Glomerular visceral epithelial cell (primary cell): Measurements from ENCODE around the gene HSD17B7.
"Not testable (repeated sequence)": the region's sequence is repeated elsewhere in the genome, so short reads cannot be mapped to it uniquely, and the experiment has no call there.

ENCODE experiments used
- DNase-seq: peaks from one replicate; pipeline ENCODE4 v3.0.0-alpha.2; 2016; ENCODE audit errors: extremely low spot score

HSD17B7 gene, protein sequence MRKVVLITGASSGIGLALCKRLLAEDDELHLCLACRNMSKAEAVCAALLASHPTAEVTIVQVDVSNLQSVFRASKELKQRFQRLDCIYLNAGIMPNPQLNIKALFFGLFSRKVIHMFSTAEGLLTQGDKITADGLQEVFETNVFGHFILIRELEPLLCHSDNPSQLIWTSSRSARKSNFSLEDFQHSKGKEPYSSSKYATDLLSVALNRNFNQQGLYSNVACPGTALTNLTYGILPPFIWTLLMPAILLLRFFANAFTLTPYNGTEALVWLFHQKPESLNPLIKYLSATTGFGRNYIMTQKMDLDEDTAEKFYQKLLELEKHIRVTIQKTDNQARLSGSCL

DNA sequence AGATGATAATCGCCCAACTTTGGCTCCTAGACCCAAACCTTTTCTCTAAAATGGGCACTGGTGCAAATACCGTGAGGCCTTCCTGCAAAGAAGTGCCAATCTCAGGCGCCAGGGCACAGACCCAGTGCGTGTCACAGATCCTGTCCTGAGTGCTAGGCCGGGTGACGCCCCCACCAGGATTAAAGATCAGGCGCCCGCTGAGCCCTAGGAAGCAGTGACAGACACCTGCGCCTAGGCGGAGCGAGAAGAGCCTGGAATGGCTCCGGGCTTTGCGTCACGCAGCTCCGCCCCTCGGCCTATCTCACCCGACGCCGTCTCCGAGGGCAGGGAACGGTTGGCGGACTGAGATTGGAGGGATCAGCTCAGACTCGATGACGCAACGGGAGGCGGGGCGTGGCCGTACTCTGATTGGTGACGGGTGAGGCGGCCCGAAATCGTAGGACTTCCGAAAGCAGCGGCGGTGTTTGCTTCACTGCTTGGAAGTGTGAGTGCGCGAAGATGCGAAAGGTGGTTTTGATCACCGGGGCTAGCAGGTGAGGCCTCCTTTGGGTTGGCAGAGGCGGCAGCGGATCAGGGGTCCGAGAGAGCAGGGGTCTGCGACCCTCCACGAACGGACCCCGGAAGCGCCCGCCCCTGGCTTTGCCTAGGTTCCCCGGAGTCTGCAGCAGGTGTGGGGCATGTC lies at the start of gene HSD17B7:
HSD17B7 (plus strand) TSS at position 400 of the 682 bp plus-strand sequence; CDS start at position 499, 99 bp downstream.
- DNase-seq = peak; percentile 69

DNA sequence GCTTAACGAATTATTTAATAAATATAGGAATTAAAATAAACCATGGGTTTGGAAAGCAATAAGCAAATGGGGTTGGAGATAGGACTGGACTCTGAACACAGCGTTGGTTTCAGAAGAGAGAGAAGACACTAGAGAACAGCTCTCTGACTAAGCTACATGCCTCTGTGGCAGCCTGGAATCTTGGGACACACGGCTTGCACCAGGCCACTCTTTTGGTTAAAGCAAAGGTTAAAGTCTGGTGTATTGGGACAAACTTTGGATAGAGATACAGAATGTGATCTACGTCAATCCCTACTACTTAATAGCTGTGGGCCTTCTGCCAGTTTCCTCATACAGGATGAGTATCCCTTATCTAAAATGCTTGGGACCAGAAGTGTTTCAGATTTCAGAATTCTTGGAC lies 49.7 kb upstream of the HSD17B7 start:
- no peak for DNase-seq

DNA sequence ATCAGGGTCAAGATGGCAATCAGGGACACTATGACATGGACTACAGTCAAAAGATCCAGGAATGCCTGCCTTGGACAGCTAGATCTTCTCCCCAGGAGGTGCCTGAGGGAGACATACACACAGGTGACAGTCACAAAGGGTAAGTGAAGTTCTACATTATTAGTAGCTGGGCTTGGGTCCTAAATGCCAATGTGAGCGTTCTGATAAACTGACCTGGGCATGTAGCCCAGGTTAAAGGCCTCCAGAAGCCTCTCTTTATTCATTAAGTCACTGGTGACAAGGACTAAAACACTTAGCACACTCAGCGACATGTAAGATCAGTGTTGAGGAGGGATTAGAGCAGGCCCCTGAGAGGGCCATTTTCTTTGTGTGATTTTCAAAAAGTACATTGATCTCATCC lies 48.9 kb upstream of the HSD17B7 start:
- no peak for DNase-seq

DNA sequence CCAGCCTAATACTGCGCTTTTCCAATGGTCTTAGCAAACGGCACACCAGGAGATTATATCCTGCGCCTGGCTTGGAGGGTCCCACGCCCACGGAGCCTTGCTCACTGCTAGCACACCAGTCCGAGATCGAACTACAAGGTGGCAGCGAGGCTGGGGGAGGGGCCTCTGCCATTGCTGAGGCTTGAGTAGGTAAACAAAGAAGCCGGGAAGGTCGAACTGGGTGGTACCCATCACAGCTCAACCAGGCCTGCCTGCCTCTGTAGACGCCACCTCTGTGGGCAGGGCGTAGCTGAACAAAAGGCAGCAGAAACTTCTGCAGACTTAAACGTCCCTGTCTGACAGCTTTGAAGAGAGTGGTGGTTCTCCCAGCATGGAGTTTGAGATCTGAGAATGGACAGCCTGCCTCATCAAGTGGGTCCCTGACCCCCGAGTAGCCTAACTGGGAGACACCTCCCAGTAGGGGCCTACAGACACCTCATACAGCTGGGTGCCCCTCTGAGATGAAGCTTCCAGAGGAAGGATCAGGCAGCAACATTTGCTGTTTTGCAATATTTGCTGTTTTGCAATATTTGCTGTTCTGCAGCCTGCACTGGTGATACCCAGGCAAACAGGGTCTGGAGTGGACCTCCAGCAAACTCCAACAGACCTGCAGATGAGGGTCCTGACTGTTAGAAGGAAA lies 44.1 kb upstream of the HSD17B7 start:
- DNase-seq = not testable (repeated sequence)

DNA sequence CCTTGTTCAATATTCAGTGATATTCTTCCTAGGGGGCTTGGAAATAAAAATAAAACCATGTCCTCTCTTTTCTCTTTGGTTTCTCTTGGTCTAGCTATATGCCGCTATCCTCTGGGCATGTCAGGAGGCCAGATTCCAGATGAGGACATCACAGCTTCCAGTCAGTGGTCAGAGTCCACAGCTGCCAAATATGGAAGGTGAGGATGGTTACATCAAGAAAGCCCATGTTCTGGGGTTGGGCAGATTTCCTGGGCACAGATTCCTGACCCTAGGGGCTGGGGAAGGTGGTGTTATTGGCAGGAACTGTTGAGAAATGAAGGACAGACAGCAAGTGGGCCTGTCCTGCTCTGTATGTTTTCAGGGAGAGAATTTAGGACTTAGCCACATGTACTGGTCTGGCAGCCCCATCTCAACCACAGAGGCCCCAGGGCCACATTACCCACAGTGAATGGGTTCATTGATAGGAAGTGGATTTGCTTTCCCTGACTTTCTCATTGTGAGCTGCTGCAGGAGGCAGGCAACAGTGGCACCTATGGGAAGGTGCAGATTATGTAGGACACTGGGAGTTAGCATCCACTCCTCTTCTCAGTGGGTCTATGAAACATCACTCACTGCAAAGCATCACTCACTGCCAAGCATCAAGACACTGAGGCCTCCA lies 37.4 kb upstream of the HSD17B7 start:
- DNase-seq = no peak

DNA sequence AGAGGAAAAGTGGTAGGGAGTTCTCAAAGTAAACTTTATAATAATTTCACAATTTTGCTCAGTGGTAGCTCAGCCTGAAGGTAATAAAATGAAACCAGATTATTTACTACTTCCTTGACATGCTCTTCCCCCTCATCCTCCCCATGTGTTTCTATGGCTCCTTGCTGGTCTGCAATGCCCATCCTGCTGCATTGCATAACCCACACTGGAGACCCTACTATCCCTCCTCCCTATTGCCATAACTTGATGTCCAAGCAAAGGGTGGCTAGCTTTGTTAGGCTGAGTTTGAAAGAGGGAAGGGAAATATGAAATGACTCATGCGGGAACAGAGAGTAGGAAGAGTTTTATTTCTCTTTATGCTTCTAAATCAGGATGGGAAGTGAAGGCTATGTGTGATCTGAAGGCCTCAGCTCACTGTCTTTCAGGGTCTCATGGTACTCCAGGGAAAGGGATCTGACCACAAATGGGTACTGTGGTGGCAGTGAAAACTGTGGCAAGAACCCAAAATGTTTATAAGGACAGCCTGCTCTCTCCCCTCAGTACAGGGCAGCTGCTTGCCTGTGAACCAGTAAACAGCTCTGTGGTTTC lies 36.4 kb upstream of the HSD17B7 start:
- DNase-seq = no peak

DNA sequence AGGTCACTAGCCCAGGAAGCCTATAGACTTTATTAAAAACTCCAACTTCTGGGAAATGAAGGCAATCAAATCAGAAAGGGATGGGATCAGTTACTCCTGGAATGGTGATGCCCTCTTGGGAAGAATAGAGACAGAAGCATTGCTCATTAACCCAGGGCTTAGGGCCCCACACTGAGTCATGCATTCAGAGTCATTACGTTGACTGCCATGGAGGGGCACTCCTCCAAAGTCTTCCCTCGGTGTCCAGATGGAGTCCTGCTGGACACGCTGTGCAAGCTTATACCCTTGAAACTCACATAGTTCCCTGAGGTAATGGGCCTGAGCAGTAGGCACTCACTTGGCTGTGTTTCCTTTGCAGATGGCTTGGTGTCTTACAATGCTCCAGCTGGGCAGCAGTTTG lies 35.2 kb upstream of the HSD17B7 start:
- DNase-seq = no peak

DNA sequence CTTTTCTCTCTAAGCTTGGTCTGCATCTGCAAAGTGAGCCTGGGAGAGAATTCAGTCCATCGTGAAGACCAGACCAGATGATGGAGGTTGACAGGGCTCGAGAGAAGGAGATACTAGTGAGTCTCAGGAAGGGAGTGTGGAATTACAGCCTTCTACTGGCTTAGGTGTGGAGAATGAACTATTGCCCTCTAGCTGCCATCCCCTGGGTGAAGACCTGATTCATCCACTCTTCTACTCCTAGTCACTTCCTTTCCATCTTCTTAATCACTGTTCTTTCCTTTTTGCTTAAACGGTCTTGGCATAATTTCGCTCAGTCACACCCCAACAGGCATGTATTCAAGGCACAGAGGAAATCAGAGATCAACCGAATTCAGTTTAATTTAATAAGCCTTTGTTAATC lies 34.0 kb upstream of the HSD17B7 start:
- DNase-seq = no peak

DNA sequence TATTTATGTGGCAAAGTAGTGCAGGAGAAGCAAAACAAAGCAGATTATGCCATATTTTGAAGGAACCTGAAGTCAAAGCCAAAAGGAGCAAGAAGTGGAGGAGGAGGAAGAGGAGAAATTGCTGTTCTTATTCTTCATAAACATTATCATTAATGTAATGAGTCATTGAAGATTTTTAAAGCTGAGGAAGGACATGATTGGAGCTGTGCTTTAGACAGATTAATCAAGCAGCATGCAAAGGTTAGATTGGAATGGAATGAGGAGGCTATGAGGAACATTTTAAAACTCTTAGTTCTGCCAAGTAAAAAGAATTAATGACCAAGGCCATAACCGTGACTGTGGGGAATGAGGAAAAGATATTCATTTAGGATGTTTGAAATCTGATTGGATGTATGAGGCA lies 33.0 kb upstream of the HSD17B7 start:
- DNase-seq = no peak

DNA sequence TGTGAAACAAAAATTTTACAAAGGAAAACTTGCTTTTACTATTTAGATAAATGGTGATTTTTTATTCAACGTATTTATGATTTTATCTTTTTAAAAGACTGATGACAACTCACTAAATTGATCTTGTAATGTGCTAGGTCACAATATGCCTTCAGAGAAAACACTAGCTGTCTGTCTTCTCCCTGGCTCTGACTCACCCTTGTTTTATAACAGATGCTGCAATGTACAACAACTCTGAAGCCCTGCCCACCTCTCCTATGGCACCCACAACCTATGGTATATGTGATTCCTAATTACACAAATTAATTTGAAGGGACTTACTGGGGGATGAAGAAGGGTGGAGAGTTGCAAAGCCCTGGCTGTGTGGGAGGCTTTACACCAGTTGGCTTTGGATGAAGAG lies 24.7 kb upstream of the HSD17B7 start:
- no peak for DNase-seq

DNA sequence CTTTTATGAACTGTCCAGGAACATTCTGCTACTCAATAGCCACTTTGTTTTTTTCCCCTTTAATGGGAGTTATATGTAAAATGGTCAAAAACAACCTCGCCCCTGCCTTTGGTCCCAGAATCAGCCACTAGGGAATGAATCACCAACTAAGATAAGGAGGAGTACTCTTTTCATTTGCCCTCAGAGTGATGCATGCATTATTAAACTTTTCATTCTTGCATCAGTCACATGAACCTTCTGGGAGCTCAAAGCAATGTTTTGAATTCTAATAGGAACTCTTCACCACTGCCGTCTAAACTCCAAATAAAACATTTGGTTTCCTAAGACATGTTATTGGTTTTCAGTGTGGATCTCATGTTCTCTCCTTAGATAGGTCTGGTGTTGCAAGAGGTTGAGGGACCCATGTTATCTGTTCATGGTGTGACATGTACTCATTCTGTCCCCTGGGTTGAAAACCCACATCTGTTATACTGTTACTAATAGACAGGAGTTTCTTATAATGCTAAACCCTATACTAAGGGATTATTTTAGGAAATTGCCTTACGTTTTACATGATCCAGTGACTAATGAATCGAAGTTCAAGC lies 17.8 kb upstream of the HSD17B7 start:
- DNase-seq = no peak

DNA sequence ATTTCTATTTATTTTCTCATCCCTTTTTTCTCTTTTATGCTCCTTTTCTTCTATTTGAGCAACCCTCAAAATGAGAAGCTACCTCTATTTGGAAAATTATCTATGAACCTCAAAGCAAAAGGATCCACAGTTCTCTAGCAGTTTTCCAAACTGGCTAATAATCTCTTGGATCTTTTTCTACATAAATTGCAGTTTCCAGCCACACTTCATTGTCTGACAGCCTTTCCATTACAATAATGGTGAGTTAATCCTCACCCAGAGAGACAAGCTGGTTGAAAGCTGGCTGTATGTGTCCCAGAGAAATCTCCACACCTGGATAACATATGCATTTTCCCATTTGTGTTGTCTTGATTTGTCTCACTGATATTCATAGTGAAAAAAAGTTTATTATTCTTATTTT lies 16.5 kb upstream of the HSD17B7 start:
- DNase-seq = no peak

DNA sequence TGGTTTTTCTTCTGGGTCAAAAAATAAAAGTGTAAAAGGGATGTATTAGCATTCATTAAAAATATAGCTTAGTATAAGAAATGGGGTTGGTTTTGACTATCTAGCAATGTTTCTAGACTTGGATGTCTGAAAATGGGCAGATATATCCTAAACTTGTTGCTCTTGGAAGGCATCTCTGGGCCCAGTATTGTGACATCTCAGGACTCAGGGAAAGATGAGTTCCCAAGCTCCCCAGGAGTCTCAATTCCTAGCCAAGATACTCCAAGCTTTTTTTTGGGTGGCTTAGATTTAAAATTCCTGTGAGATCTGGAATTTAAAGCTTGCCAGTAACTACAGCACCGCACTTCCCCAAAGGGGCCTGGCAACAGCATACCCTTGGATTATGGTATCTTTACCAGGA lies 11.5 kb upstream of the HSD17B7 start:
- DNase-seq = no peak

DNA sequence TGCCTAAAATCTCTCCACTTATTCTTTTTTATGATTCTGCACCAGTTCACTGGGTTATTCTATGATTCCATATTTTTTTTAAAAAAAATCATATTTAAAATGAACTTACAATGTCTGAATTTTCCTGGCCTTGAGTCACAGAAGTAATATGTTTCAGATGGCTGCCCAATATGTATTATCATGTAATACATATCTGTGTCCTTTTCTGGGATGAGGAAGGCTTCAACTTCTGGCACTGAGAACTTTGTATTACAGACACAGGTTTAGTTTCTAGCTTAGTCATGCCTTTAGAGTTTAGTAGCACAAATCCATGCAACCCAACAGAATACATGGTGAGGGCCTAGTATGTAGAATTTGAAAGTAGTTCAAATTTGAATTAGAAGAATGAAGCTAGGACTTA lies 7.8 kb upstream of the HSD17B7 start:
- DNase-seq = no peak

DNA sequence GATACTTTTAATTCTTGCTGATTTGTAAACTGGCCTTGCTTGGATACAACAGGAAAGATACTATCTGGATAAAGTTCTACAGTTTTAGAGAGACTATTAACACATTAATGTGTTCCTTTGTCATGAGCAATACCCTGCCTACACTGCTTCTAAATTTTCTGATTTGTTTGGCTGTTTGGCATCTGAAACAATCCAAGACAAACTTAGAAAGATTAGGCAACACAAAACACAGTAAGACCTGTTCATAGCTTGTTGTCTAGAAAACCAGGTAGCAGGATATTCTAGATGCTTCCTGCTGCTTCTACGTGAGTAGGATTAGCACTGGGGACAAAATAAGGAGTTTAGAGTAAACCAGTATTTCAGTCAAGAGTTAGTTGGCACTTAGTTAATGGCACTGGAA lies 5.6 kb upstream of the HSD17B7 start:
- not testable (repeated sequence) for DNase-seq

DNA sequence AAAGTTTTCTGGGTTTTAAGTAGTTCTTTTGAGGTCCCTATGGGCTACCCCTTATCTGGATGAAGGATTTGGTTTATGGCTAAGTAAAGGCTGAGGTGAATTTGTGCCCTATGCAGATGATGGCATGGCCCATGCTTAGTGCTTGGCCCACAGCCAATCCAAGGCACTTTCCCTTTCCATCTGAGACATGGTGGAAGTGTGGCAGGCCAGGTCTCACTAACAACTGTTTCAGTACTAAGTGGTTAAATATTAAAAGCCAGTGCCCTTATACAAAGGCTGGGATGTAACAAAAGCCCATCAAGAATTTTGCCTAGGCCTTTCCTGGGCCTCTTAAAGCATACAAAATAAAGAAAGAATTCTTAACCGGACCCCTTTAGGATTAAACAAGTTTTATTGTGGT lies 1.7 kb upstream of the HSD17B7 start:
- DNase-seq = peak; percentile 19

DNA sequence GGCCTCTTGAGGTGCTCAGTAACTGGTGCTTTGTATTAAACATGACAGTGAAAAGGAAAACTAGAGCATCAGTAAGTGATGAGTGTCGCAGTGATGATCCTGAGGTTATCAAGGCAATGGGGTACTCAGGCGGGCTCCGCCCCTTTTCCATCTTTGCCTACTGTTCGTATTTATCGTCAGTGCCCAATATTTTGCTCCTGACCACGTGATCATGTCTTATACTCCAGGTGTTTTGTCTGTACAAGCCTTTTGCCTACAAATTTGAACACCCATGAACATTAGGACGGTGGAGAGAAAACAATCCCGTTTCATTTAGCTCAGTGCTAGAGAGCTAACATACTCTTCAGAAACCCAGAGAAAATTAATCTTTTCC lies 469 bp downstream of the HSD17B7 start:
- not testable (repeated sequence) for DNase-seq

DNA sequence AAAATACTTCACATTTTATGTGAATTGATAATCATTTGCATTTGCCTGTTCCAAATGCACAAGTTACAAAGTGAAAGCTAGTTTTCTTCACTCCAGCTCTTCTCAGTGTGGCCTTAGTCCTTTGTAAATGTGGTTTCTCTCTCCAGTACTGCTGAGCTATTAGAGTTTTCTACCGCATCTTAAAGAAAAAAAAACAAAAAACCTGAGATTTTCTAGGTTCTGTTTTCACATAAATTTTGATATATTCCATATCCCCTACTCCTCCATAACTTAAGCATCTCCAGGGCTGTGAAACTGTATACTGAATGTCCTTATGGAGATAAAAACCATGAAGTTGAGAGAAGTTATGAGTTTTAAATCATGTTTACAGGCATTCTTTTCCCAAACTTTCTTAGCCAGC lies 3.8 kb downstream of the HSD17B7 start:
- DNase-seq = not testable (repeated sequence)

DNA sequence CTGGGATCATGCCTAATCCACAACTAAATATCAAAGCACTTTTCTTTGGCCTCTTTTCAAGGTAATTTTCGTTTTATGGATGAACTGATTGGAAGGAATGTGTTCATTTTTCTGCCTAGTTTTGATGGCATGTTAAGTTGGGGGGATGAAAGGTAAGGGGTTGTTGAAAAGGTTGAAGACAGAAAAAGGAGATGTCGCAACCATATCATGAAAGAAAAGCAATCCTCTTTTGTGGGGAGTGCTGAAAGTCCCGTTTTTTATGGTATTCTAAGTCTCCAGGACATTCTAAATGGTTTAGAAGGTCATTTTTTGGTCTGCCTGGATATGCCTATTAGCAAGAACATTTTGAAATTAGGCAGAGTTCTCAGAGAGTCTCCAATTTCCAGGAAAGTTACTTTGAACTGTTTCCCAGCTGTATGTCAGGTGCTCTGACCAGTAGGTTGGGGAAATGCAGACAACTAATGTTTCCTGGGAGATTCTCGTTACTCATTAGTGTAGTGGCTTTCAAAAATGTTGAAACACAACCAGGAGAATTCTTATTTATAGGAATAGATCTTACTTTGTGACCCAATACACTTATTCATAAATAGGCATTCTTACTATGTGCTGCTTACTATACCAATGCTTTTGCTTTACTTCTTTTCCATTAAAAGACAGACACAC lies 6.2 kb downstream of the HSD17B7 start:
- DNase-seq = not testable (repeated sequence)

DNA sequence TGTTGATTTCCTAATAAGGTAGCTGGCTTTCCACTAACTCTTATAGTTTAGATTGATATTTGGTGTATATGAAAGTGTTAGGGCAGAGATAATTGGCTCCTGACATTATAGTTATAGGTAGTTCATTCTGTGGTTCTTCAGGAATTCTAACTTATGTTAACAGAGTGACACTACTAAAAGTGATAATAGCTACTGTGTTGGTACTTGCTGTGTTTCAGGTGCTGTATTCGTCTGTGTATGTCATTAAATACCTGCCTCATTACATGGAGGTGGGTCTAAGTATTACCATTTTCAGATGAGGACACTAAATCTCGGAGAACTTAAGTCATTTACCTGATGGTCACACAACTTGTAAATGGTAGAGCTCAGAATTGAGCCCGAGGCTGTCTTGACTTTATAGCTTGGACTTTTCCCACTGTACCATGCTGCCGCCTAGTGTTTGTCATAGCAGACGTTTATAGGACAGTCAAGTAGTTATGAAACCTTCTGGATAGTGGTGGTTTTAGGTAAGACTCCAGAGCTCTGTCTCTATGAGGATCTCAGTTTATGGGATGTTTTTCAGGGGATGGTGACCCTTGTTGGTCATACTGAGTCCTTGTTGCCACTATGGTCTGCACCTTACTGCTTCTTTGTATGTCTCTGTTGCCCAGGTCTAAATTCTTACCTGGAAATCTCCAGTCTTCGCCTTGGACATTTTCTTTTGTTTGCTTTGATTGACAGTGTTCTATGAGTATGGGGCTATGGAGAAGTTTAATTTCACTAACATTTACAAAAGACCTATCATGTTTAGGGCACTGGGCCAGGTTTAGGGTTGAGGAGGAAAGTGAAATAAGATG lies 9.7 kb downstream of the HSD17B7 start:
- peak; percentile 69 for DNase-seq
